Endothelial cell of umbilical vein (primary cell): Measurements from ENCODE around the gene RET. TPM values are rescaled to one million over a fixed set of nuclear protein-coding genes. Genes with fewer than 3 reads are reported as not detected.

Source experiments
- BruUV-seq: library from RNA; stranded (reverse); fragments of 400-500 nt; replicated peaks from 2 replicates; lab custom pipeline; 2021; lab: Mats Ljungman, UMichigan
- CTCF ChIA-PET: fragments of 300-600, 350-600 bp; sonication (Branson Sonifier 250); formaldehyde crosslinking; loops from one replicate; lab custom pipeline; 2021; ENCODE audit warnings: antibody characterized with exemption, inconsistent platforms; lab: Charles Lee
- POLR2A ChIA-PET: fragments of 300-600, 350-600 bp; sonication (Branson Sonifier 250); formaldehyde crosslinking; loops from one replicate; lab custom pipeline; 2021; ENCODE audit warnings: antibody characterized with exemption, inconsistent platforms; lab: Charles Lee
- DNase-seq: peaks from one replicate; pipeline ENCODE4 v3.0.0-alpha.2; 2011; ENCODE audit warnings: low read depth, low spot score
- FAIRE-seq: peaks from 2 replicates; lab custom pipeline; 2011; peaks lifted over from hg19 to GRCh38; lab: Jason Lieb, UNC
- H2AFZ ChIP-seq: 2 replicates; pipeline ENCODE4 v1.6.0; 2012; ENCODE audit warnings: low read depth, low read length, control low read depth, inconsistent platforms
- H3K27ac ChIP-seq: 2 replicates; pipeline ENCODE4 v1.5.1; 2011; ENCODE audit warnings: low read depth, mild to moderate bottlenecking, control low read depth, low read length, moderate library complexity; ENCODE audit not compliant: insufficient read depth
- H3K27me3 ChIP-seq, 2 experiments: 2 replicates each; pipeline versions ENCODE4 v1.6.0 to v1.6.1; 2011; ENCODE audit warnings: low read length in 2 of 2, mixed read lengths in 1 of 2; ENCODE audit not compliant: control insufficient read depth in 2 of 2, insufficient read depth in 2 of 2
- H3K36me3 ChIP-seq, 2 experiments: 2 replicates in 1 of 2; 3 replicates in 1 of 2; pipeline ENCODE4 v1.5.1; 2011; ENCODE audit warnings: low read length in 2 of 2, mild to moderate bottlenecking in 1 of 2, moderate library complexity in 1 of 2; ENCODE audit not compliant: control insufficient read depth in 2 of 2, insufficient read depth in 2 of 2; ENCODE audit errors: extremely low read depth in 1 of 2
- H3K4me1 ChIP-seq: 3 replicates; pipeline ENCODE4 v1.5.1; 2011; ENCODE audit warnings: mild to moderate bottlenecking, low read length; ENCODE audit not compliant: control insufficient read depth, insufficient read depth; ENCODE audit errors: extremely low read depth
- H3K4me2 ChIP-seq: 2 replicates; pipeline ENCODE4 v1.6.1; 2011; ENCODE audit warnings: low read length, control low read depth, mixed read lengths; ENCODE audit not compliant: insufficient read depth
- H3K4me3 ChIP-seq, 3 experiments: fragments of 200-600 bp in 1 of 3; sonication (generic), shearing (Covaris generic) in 1 of 3; replicated peaks in 1 of 3; 2 replicates each; pipeline ENCODE4 v1.5.1; 2011 to 2016; ENCODE audit warnings: control low read depth in 3 of 3, low read length in 3 of 3, mild to moderate bottlenecking in 2 of 3, inconsistent platforms in 1 of 3, low read depth in 1 of 3, moderate library complexity in 1 of 3; ENCODE audit not compliant: insufficient read depth in 1 of 3
- H3K79me2 ChIP-seq: 2 replicates; pipeline ENCODE4 v1.6.0; 2012; ENCODE audit warnings: low read length, inconsistent platforms; ENCODE audit not compliant: control insufficient read depth, insufficient read depth
- H3K9ac ChIP-seq: replicated peaks from 2 replicates; pipeline ENCODE3; 2011; ENCODE audit warnings: low read length, control low read depth; ENCODE audit not compliant: insufficient read depth; ENCODE audit errors: extremely low read depth
- H3K9me1 ChIP-seq: replicated peaks from 3 replicates; pipeline ENCODE4 v1.6.0; 2011; ENCODE audit warnings: mild to moderate bottlenecking, low read length; ENCODE audit not compliant: control insufficient read depth, insufficient read depth; ENCODE audit errors: extremely low read depth
- H3K9me3 ChIP-seq: replicated peaks from 2 replicates; pipeline ENCODE4 v1.5.1; 2012; ENCODE audit warnings: low read length, inconsistent platforms; ENCODE audit not compliant: control insufficient read depth, insufficient read depth
- H4K20me1 ChIP-seq: replicated peaks from 2 replicates; pipeline ENCODE3; 2011; ENCODE audit warnings: mild to moderate bottlenecking, low read length; ENCODE audit not compliant: control insufficient read depth, insufficient read depth; ENCODE audit errors: extremely low read depth
- CTCF ChIP-seq, 2 donors: IDR thresholded peaks; 1 replicate in 1 of 2; 2 replicates in 1 of 2; pipeline ENCODE4 v1.5.1; 2011; ENCODE audit warnings: low read length in 2 of 2, mild to moderate bottlenecking in 2 of 2, moderate library complexity in 2 of 2, control low read depth in 1 of 2, inconsistent platforms in 1 of 2, low read depth in 1 of 2; ENCODE audit not compliant: insufficient read depth in 1 of 2; ENCODE audit errors: extremely low read depth in 1 of 2
- EZH2 ChIP-seq: IDR thresholded peaks from 2 replicates; pipeline ENCODE4 v1.6.1; 2012; ENCODE audit warnings: borderline replicate concordance, low read depth, mild to moderate bottlenecking, moderate library complexity, low read length, inconsistent platforms; ENCODE audit not compliant: severe bottlenecking
- FOS ChIP-seq: IDR thresholded peaks from 2 replicates; pipeline ENCODE4 v1.6.1; 2011; ENCODE audit warnings: mild to moderate bottlenecking, low read length, moderate library complexity, borderline replicate concordance; ENCODE audit not compliant: insufficient read depth
- GATA2 ChIP-seq: IDR thresholded peaks from 2 replicates; pipeline ENCODE4 v1.7.0; 2011; ENCODE audit warnings: low read depth, mild to moderate bottlenecking, moderate library complexity, mixed read lengths, low read length; ENCODE audit not compliant: insufficient read length, insufficient read depth
- JUN ChIP-seq: IDR thresholded peaks from 2 replicates; pipeline ENCODE4 v1.6.1; 2011; ENCODE audit warnings: borderline replicate concordance, low read depth; ENCODE audit not compliant: insufficient read length, insufficient read depth
- MAX ChIP-seq: IDR thresholded peaks from 2 replicates; pipeline ENCODE4 v1.6.1; 2011; ENCODE audit not compliant: insufficient read depth, insufficient read length
- MYC ChIP-seq: IDR thresholded peaks from one replicate; pipeline ENCODE4 v1.6.1; 2011; ENCODE audit warnings: mild to moderate bottlenecking, low read depth, low read length
- POLR2A ChIP-seq: IDR thresholded peaks from 2 replicates; pipeline ENCODE4 v1.6.1; 2012; ENCODE audit warnings: low read depth, mild to moderate bottlenecking, control low read depth, low read length
- POLR2AphosphoS5 ChIP-seq: IDR thresholded peaks from 2 replicates; pipeline ENCODE4 v1.6.1; 2012; ENCODE audit warnings: low read depth, mild to moderate bottlenecking, control low read depth, low read length, moderate library complexity; ENCODE audit not compliant: insufficient read depth
- dilution Hi-C: fragments of 300-500 bp; cut with MboI; formaldehyde crosslinking; loops from one replicate; pipeline ENCODE4 v1.15.0; 2019; ENCODE audit warnings: low sequenced_read_pairs; ENCODE audit not compliant: extremely low pct_ligation_motif_present
- intact Hi-C: fragments of 100-400 bp; cut with micrococcal nuclease; formaldehyde crosslinking; loops from one replicate; pipeline ENCODE4 v1.10.0; 2022
- polyA plus RNA-seq, 4 experiments: library from polyadenylated mRNA; depleted of rRNA in 3 of 4; stranded (reverse) in 3 of 4; unstranded in 1 of 4; fragments of >200 nt; gene quantifications; 2 replicates each; pipeline versions ENCODE4 v1.2.1 to v1.2.3, GENCODE V29; 2011 to 2012; ENCODE audit warnings: missing spikeins in 1 of 4
- total RNA-seq: library from RNA; stranded (reverse); gene quantifications from 2 replicates; pipeline ENCODE4 v1.2.3, GENCODE V29; 2021

The RET gene
- total and polyA plus RNA-seq, 2 donors (not counting 3 experiments of a cell fraction or from before 2014, with no cell fraction given): 0.04 to 0.22 TPM

- BruUV-seq: no TSS peak
- Histone ChIP-seq H3K4me2 (no peak overlapping the region), H3K27ac (no peak overlapping the region), H3K4me3 (no peak overlapping the region), H3K36me3 (no peaks in the 10 kb centered on the region), H3K27me3 (peaks cover 4 to 5% of the 10 kb centered on the region in 2 experiments), H3K9me3 (no peaks in the 10 kb centered on the region), H3K79me2 (no peaks in the 10 kb centered on the region), H2AFZ (no peak overlapping the region), H4K20me1 (no peaks in the 10 kb centered on the region), H3K9ac (no peak overlapping the region), H3K9me1 (no peaks in the 10 kb centered on the region), H3K4me1 (peaks cover 6% of the 10 kb centered on the region)
- dilution Hi-C loops (no loop called here), intact Hi-C loops (no loop called here)
- FAIRE-seq (peak; percentile 28), DNase-seq (no peak)
- ChIA-PET CTCF (no interaction called here), POLR2A (no interaction called here)
- TF ChIP-seq MYC (no peak), GATA2 (no peak), CTCF (IDR thresholded peaks at IDR 0.05; ENCODE audit: extremely low read depth in 1 of 2, insufficient read depth in 1 of 2, low read depth in 1 of 2, low read length in 2 of 2) (no peak), JUN (no peak), POLR2AphosphoS5 (no peak), MAX (no peak), POLR2A (no peak), FOS (no peak), EZH2 (no peak)
Measured at GRCh38 chr10:43126759-43127424, 50.0 kb downstream of the RET start.
